HG03025 (cell line): ENCODE measurements around the gene ERVW-1.
"Not testable (repeated sequence)": the region's sequence is repeated elsewhere in the genome, so short reads cannot be mapped to it uniquely, and the experiment has no call there.

ENCODE experiments used
- ATAC-seq: cut with Tn5 transposase; IDR thresholded peaks from one replicate; pipeline ENCODE4 v1.9.1; 2021; ENCODE audit warnings: mild to moderate bottlenecking, moderate library complexity; ENCODE audit not compliant: unreplicated experiment, low FRiP score

Gene ERVW-1, protein sequence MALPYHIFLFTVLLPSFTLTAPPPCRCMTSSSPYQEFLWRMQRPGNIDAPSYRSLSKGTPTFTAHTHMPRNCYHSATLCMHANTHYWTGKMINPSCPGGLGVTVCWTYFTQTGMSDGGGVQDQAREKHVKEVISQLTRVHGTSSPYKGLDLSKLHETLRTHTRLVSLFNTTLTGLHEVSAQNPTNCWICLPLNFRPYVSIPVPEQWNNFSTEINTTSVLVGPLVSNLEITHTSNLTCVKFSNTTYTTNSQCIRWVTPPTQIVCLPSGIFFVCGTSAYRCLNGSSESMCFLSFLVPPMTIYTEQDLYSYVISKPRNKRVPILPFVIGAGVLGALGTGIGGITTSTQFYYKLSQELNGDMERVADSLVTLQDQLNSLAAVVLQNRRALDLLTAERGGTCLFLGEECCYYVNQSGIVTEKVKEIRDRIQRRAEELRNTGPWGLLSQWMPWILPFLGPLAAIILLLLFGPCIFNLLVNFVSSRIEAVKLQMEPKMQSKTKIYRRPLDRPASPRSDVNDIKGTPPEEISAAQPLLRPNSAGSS

DNA sequence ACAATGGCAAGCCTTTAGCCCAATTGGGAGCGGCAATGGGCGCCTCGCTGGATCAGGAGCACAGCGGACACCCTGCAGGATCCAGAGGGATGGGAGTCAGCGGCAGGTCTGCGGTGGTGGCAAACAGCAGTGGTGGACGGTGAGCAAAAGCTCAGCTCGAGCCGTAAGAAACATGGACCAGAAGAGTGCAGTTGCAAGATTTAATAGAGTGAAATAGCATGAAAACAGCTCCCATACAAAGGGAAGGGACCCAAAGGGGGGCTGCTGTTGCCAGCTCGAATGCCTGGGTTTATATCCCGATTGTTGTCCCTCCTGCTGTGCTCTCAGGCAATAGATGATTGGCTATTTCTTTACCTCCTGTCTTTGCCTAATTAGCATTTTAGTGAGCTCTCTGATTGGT is at the start of gene ERVW-1:
Gene ERVW-1 (minus strand): TSS at position 266 of the 400 bp plus-strand sequence. CDS start 7,565 bp downstream, outside the sequence.
- not testable (repeated sequence) for ATAC-seq

DNA sequence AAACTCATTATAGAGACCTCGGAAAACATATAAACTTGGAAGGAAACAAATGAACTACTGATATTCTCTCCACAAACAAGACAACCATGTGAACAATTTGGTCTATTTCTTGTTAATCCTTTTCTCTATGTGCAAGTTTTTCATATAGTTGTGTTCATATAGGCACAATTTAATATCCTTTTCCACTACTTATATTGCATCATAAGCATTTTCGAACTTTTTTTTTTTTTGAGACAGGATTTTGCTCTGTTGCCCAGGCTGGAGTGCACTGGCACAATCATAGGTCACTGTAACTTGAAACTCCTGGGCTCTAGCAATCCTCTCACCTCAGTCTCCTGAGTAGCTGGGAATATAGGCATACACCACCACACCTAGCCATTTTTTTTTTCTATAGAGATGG is 45.4 kb upstream of the ERVW-1 start:
- ATAC-seq, result no peak

DNA sequence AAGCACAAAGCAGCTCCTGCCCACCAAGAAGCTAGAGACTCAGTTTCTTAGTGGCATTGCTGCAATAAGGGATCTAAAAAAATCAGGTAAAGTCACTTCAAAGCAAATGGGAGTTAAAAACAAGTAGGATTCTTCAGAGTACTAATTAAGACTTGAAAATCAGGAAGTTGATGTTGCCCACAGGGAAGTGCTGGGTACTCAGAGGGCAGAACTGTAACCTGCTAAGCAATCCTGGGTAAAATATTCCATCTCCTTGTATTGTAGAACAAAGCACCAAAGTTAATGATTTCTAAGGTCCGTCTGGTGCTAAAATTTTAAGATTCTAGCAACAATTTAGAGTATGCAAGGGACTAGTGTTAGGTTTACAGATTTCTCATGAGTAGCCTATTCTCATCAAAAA is 42.3 kb upstream of the ERVW-1 start:
- no peak for ATAC-seq

DNA sequence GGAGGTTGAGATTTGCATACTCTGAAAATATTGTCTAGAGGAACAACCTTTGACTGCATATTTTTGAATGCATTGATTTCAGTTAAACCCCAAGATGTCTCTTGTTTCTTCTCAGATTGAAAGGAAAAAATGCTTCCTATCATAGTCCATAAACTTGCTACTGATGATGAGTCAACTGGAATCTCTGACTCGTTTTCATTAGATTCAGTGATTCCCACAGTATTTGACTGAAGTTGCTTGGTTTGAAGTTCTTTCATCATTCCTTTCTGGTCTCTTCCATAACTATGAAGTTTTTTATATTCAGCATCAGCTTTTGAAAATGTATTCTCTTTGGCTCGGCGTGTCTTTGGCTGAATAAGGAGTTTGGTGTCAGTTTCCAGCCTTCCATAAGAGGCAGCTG is 39.9 kb upstream of the ERVW-1 start:
- ATAC-seq, result no peak

DNA sequence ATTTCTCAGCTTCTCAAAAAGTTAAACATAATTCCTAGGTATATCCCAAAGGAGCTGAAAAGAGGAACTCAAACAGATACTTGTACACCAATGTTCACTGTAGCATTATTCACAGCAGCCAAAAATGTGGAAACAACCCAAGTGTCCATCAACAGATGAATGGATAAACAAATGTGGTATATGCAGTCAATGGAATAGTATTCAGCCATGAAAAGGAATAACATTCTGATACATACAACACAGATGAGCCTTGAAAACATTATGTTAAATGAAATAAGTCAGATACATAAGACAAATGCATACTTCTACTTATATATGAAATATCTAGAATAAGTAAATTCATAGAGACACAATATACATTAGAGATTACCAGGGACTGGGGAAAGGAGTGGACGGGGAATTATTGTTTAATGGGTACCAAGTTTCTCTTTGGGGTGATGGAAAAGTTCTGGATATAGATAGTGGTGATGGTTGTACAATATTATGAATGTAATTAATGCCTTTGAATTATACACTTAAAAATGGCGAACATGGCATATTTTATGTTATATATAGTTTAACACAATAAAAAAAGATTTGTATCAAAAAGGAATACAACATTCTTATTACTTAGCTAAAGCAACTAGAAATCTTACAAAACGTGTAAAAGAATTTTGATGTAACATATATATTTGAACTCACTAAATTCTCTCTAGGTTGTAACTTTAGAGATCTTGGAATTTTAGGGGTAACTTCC is 35.6 kb upstream of the ERVW-1 start:
- ATAC-seq, result no peak

DNA sequence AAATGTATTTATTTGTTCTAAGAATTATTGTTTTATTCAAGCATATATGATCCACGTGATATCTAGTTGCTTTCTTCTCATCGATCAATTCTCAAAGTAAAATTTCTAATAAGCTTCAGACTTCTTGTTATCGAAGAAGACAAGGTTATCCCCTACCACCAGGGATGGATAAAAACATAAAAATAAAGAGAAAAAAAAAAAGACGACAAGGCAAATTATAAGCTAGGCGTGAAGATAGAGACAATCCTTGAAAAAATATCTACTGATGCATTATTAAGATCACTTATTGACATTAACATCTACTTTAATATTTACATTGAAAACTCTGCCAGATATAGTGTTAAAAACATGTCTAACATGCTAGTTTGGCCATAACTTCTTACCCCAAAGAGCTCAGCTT is 31.2 kb upstream of the ERVW-1 start:
- no peak for ATAC-seq

DNA sequence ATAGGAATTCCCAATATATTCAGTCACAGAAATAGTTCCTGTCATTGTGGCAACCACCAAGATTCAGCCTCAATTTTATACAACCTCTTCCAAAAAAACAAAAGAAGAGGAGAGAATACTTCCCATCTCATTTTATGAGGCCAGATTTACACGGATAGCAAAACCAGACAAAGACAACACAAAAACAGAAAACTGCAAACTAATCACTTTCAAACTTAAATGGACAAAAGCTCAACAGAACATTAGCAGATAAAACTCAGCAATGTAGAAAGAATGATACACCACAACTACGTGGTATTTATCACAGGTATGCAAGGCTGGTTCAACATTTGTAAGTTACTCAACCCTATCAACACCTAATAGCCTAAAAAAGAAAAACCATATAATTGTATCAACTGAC is 28.6 kb upstream of the ERVW-1 start:
- no peak for ATAC-seq

DNA sequence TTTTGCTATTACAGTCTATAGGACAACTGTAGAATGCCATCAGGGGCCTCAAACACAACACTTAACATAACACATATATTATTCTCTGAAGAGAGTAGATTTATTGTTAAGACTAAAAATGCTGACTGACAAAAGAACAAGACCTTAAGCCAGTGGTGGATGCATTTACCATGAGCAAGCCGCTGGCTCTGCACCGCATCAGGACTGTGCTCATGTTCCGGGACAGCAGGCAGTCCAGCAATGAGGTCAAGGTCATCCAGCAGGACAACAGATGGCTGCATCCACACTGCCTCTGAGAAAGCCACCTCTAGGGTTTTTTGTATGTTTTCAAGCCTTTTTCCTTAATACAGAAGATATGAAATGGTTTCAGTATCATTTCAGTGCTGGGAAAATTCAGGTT is 26.8 kb upstream of the ERVW-1 start:
- ATAC-seq, result no peak

DNA sequence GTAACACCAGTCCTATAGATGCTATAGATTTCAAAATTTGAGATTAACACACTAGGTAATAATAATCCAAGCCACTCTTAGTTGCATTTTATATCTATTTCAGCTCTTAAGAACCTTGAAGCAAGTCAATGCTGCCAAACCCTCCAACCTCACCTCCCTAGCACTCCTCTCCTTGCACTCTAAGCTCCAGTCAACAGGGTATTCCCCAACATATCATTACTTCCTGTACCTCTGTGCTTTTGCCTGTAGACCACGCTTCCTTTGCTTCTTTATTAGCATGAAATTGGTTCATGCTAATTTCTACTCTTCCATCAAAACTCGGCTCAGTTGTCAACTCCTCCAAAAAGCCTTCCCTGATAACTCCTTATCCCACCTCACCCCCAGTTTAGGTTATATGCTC is 26.0 kb upstream of the ERVW-1 start:
- ATAC-seq, result no peak

DNA sequence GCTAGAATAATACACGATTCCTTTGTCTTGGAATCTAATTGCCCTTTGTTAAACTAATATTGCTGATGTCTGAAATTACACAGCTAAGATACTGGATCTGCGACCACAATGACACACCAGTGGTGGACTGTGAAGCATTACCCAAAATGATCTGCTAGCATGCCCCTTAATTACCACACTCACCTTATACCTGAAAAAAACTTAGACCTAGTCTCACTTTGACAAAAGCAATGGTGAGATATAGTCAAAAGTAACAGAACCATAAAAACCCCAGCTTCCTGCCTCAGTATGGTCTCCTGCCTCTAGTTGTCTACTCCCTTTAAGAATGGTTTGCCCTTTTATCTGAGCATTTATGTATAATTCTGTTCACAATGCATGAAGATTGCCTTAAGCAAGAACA is 20.8 kb upstream of the ERVW-1 start:
- no peak for ATAC-seq

DNA sequence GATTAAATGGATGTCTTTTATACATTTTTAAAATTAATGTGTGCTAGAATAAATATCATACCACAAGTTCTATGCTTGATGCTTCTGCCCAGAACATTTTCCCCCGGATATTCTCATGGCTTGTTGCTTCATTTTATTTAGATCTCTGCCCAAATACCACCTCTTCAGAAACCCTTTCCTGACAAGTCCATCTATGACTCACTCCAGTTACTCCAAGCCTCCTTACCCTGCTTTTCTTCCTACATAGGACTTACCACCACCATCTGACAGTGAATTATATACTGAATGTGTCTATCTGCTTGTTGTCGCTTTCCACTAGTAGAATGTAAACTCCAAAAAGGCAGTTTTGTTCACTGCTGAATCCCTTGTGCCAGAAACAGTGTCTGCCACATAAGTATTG is 19.1 kb upstream of the ERVW-1 start:
- ATAC-seq, result no peak

DNA sequence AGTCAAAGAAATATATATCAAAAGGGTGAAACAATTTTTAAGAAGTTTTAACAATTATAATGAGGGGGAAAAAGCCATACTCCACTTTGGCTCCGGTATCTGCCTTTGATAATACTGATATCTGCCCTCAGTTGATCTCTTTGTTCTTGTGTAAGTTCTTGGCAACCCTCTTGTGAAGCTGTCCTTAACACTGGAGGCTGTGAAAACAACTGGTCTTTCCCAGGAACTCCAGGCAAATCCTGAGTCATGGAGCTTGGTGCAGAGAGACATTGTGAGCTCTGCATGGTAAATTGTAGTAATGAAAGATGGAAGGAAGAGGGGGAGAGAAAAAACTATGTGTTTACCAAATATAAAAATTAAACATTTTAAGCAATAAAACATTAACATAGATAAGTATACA is 11.9 kb upstream of the ERVW-1 start:
- no peak for ATAC-seq

DNA sequence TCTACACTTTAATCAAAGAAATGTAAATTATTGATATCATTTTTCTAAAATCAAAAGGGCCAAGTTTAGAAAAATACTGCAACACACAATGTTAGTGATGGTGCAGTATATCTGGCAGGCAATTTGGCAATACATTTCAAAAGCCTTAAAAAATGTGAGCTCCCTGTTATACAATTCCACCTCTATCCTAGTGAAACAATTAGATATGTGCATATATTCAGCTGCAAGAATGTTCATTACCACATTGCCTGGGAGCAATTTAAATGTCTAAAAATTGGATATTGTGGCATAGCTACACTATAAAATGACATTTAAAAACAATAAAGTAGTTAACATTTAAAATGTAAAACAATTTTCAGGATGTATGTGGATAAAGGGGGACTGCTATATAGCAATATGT is 10.1 kb upstream of the ERVW-1 start:
- ATAC-seq, result no peak

DNA sequence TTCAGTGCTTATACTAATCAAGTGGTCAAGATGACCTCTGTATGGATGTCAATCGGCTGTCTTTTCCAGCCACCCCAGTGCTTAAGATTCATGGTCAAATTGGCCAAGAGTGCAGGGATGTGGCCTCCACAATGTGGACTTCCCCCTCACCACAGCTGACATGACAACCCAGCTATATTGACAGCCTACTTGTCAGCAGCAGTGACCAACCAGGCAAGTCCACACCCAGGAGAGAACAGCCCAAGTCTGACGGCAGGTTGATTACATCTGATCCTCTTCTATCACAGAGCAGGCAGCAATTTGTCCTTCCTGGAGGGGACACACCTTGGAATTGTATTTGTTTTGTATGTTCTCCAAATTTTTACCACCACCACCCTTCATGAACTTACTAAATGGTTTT is 8.2 kb upstream of the ERVW-1 start:
- ATAC-seq, result no peak

DNA sequence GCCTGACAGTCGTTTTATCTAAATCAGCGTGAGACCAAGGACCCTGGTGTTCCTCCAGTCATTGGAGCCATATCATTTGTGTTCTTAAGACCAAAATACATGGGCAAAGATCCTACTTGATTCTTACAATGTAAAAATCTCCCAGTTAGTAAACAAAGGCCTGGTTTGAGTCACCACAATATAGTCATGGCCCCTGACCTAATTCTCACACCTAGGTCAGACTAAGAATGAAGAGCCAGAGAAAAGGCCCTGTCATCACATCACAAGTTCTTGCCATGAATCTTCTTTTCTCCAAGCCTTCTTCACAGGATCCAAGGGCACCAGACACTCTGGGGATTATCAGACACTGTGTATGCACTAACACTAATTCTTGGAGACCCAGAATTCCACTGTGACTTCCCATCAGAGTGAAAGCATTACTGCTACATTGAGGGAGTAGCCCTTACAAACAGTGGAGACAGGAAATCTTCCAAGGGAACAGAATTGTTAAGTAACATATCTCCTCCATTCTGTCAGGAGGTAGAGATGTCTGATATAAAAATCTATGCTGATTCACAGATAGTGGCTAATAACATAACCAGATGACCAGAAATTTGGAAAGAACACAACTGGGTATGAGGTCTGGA is 7.6 kb upstream of the ERVW-1 start:
- no peak for ATAC-seq

DNA sequence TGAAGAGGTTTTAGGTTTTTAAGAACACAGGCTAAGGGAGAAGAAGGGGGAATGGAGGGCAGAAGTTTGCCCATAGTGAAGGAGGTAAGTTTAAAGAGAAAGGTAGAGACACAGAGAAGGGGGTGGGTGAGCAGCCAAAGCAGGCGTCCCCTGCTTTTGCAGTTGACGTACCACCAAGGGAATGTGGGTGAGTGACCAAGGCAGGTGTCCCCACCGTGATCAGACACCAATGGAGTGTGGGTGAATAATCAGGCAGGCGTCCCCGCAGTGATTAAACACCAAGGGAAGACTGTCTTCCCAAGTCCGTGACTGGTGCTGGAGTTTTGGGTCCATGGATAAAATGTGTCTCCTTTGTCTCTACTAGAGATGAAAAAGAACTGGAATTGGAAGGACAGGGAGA is 6.5 kb upstream of the ERVW-1 start:
- ATAC-seq, result not testable (repeated sequence)

DNA sequence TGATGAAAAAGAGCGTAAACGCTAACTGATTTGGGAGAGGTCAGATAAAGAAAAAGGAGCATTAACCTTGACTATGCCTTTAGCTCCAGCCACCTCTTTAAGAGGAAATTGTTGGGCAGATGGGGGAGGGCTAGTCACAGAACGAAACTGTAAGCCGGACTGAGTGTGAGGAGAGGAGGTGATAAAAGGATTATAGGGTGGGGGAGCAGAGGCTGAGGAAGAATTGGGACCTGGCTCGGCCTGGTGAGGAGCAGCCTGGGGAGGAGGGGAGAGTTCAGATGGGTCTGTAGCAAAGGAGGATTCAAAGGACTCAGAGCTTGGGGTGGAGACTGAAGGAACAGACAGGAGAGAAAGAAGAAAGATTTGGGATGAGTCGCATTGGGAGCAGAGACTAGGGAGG is 5.9 kb upstream of the ERVW-1 start:
- ATAC-seq, result not testable (repeated sequence)

DNA sequence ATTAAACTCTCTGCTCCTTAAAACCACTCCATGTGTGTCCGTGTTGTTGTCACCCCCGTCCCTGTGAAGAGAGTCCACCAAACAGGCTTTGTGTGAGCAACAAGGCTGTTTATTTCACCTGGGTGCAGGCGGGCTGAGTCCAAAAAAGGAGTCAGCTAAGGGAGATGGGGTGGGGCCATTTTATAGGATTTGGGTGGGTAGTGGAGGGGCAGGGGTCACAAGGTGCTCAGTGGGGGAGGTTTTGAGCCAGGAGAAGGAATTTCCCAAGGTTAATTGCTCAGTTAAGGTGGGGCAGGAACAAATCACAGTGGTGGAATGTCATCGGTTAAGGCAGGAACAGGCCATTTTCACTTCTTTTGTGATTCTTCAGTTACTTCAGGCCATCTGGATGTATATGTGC is 1.4 kb upstream of the ERVW-1 start:
- ATAC-seq, result not testable (repeated sequence)

DNA sequence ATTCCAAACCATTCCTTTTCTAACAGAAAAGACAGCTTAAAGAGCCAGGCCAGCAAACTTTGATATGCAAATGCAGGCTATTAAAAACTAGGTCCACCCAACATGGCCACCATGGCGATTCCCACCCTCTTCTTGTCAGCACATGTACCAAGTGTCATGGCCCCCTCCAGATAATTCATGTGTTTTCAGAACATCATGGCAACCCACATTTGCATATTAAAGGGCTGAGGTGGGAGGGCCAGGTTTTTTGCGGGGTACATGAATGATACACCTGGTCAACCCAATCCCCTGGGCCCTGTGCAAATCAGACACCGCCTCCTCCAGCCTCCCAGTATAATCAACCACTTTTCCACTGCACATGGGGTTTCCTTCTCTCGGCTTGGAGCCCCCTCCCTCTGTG is 965 bp upstream of the ERVW-1 start:
- no peak for ATAC-seq

DNA sequence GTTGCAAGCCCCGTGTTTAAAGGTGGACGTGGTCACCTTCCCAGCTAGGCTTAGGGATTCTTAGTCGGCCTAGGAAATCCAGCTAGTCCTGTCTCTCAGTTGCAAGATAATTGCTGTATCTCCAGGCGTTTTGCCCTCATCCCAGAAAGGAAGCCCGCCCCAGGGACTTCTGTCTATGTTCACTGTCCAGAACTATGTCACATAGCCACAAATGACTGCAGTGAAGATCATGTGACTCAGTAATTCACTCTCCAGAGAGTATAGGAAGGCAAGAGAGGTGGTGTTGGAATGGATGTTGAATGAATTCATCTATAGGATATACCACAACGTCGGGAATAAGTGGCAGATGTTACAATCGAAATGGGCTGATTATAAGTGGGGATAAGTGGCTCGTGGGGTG is 349 bp upstream of the ERVW-1 start:
- ATAC-seq, result no peak

DNA sequence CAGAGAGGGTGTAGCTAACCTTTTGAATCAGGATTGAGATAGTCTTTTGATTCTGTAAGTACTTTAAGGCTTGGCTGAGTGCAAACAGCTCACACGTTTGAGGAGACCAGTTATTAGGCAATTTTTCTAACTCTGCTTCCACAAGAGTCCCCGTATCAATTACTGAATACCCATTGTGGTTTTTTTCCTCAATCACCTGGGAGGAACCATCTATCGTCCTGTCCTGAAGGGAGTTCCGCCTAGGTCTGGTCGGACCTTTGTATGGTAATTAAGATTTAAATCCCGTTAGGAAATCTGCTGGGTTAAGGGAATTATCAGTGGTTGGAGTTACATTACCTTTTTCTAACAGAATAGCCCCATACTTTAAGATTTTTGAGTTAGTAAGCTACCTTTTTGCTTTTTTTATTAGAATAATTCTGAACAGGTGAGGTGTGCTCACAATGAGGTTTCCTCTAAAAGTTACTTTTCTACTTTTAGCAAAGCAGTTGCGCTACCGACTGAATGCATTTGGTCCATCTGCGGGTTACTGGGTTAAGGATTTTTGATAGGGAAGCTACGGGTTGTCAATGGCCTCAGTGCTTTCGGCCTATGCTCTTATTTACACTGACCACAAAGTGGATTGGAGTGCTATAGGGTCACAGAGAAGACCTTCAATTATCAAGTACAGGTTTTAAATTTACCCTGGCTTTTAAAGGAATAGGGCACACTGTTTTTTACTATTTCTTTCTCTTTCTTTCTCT is 1.7 kb downstream of the ERVW-1 start:
- ATAC-seq, result not testable (repeated sequence)
